OCI-LY3 (cell line): ENCODE measurements around the gene CACNA1F.

Experiments used
- EZH2phosphoT487 ChIP-seq: fragments of 200-600 bp; shearing (Covaris generic); IDR thresholded peaks from 2 replicates; pipeline ENCODE4 v1.6.1; 2018; ENCODE audit warnings: antibody characterized with exemption, mixed run types, low read depth
- TF ChIP-seq, protein P1 (sequence below): fragments of 200-600, 300-600 bp; sonication (generic); IDR thresholded peaks from 2 replicates; pipeline ENCODE4 v1.5.1; 2014; ENCODE audit warnings: antibody characterized with exemption, low read length, low read depth

DNA sequence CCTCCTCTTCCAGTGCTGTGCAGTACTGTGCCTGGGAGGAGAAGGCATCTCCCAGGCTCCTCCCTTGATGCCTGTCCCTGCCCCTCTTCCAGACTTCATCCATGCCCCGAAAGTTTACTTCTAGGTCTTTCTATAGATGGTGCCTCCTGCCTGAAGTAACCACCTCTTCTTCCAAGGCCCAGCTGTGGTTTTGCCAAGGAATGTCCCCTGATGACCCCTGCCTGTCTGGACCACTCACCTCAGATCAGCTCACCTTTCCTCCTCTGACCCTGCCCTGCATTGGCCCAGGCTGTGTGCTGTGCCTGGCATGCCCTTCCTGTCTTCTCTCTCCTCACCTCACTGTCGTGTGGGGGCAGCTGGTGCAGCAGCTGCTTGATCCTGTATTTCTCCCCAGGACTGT, 53.8 kb downstream of the CACNA1F start:
- TF ChIP-seq, protein P1, sequence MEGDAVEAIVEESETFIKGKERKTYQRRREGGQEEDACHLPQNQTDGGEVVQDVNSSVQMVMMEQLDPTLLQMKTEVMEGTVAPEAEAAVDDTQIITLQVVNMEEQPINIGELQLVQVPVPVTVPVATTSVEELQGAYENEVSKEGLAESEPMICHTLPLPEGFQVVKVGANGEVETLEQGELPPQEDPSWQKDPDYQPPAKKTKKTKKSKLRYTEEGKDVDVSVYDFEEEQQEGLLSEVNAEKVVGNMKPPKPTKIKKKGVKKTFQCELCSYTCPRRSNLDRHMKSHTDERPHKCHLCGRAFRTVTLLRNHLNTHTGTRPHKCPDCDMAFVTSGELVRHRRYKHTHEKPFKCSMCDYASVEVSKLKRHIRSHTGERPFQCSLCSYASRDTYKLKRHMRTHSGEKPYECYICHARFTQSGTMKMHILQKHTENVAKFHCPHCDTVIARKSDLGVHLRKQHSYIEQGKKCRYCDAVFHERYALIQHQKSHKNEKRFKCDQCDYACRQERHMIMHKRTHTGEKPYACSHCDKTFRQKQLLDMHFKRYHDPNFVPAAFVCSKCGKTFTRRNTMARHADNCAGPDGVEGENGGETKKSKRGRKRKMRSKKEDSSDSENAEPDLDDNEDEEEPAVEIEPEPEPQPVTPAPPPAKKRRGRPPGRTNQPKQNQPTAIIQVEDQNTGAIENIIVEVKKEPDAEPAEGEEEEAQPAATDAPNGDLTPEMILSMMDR = no peak
- no peak for TF ChIP-seq EZH2phosphoT487
